WTC11 (cell line): ENCODE measurements around the gene FBRSL1. TPM values are rescaled to one million over a fixed set of nuclear protein-coding genes. Genes with fewer than 3 reads are reported as not detected.

Experiments
- ATAC-seq: fragments of 200-7000 bp; cut with Tn5 transposase; 2 replicates; pipeline ENCODE4 v1.10.0; 2021; ENCODE audit warnings: mild to moderate bottlenecking, moderate library complexity
- CTCF ChIA-PET: fragments of 300-600 bp; sonication (Branson Sonifier 250); formaldehyde crosslinking; loops from one replicate; lab custom pipeline; 2021; ENCODE audit warnings: antibody characterized with exemption; lab: Charles Lee
- POLR2A ChIA-PET: fragments of 350-600 bp; sonication (Branson Sonifier 250); formaldehyde crosslinking; loops from one replicate; lab custom pipeline; 2021; ENCODE audit warnings: antibody characterized with exemption; lab: Charles Lee
- DNase-seq: peaks from one replicate; pipeline ENCODE4 v3.0.0; 2021; ENCODE audit warnings: low spot score
- H3K27ac Mint-ChIP-seq: 2 replicates; pipeline ENCODE4 v1.8.0; 2021; ENCODE audit warnings: mixed read lengths
- H3K27me3 Mint-ChIP-seq: 2 replicates; pipeline ENCODE4 v1.8.0; 2021; ENCODE audit warnings: low read depth, mild to moderate bottlenecking, moderate library complexity, mixed read lengths
- H3K36me3 Mint-ChIP-seq: 2 replicates; pipeline ENCODE4 v1.8.0; 2021; ENCODE audit warnings: mixed read lengths
- H3K4me1 Mint-ChIP-seq: 2 replicates; pipeline ENCODE4 v1.8.0; 2022; ENCODE audit warnings: mixed read lengths
- H3K4me3 Mint-ChIP-seq: 2 replicates; pipeline ENCODE4 v1.8.0; 2021; ENCODE audit warnings: mild to moderate bottlenecking, moderate library complexity, mixed read lengths
- H3K9me3 Mint-ChIP-seq: 2 replicates; pipeline ENCODE4 v1.8.0; 2021; ENCODE audit warnings: mixed read lengths
- AFF4 ChIP-seq: sonication (generic); formaldehyde crosslinking; IDR thresholded peaks from 2 replicates; pipeline ENCODE4 v1.8.1; 2023; ENCODE audit warnings: mild to moderate bottlenecking, missing genetic modification reagents, borderline replicate concordance
- CBFB ChIP-seq: sonication (generic); formaldehyde crosslinking; IDR thresholded peaks from 2 replicates; pipeline ENCODE4 v1.8.1; 2022; ENCODE audit warnings: mild to moderate bottlenecking, low read depth, missing genetic modification reagents
- CREM ChIP-seq: sonication (generic); formaldehyde crosslinking; IDR thresholded peaks from 2 replicates; pipeline ENCODE4 v1.8.1; 2022; ENCODE audit warnings: mild to moderate bottlenecking, missing genetic modification reagents, moderate library complexity
- E2F4 ChIP-seq: sonication (generic); formaldehyde crosslinking; IDR thresholded peaks from 2 replicates; pipeline ENCODE4 v1.8.1; 2022; ENCODE audit warnings: low read depth, mild to moderate bottlenecking, moderate library complexity, missing genetic modification reagents, borderline replicate concordance
- ELF4 ChIP-seq: sonication (generic); formaldehyde crosslinking; IDR thresholded peaks from 2 replicates; pipeline ENCODE4 v1.8.1; 2022; ENCODE audit warnings: low read depth, mild to moderate bottlenecking, moderate library complexity, missing genetic modification reagents
- ETV6 ChIP-seq: sonication (generic); formaldehyde crosslinking; IDR thresholded peaks from 2 replicates; pipeline ENCODE4 v1.8.1; 2022; ENCODE audit warnings: mild to moderate bottlenecking, missing genetic modification reagents
- FOXJ3 ChIP-seq: sonication (generic); formaldehyde crosslinking; IDR thresholded peaks from 2 replicates; pipeline ENCODE4 v1.9.0; 2021; ENCODE audit warnings: missing genetic modification reagents, mild to moderate bottlenecking, borderline replicate concordance
- IRF2 ChIP-seq: sonication (generic); formaldehyde crosslinking; IDR thresholded peaks from 2 replicates; pipeline ENCODE4 v1.8.0; 2022; ENCODE audit warnings: low read depth, missing genetic modification reagents, borderline replicate concordance
- JUN ChIP-seq: sonication (generic); formaldehyde crosslinking; IDR thresholded peaks from 2 replicates; pipeline ENCODE4 v1.8.0; 2023; ENCODE audit warnings: mild to moderate bottlenecking, missing genetic modification reagents
- MYBL2 ChIP-seq: sonication (generic); formaldehyde crosslinking; IDR thresholded peaks from 2 replicates; pipeline ENCODE4 v1.8.1; 2023; ENCODE audit warnings: mild to moderate bottlenecking, moderate library complexity, missing genetic modification reagents
- NR1H2 ChIP-seq: sonication (generic); formaldehyde crosslinking; IDR thresholded peaks from 2 replicates; pipeline ENCODE4 v1.9.0; 2021; ENCODE audit warnings: mild to moderate bottlenecking, moderate library complexity, missing genetic modification reagents
- NR2C2 ChIP-seq: sonication (generic); formaldehyde crosslinking; IDR thresholded peaks from 2 replicates; pipeline ENCODE4 v1.8.0; 2022; ENCODE audit warnings: mild to moderate bottlenecking, missing genetic modification reagents
- OVOL2 ChIP-seq: fragments of 250-450 bp; sonication (Bioruptor Pico); IDR thresholded peaks from 2 replicates; pipeline ENCODE4 v1.9.0; 2021; ENCODE audit warnings: mild to moderate bottlenecking, borderline replicate concordance
- SMAD4 ChIP-seq: sonication (generic); formaldehyde crosslinking; IDR thresholded peaks from 2 replicates; pipeline ENCODE4 v1.8.0; 2022; ENCODE audit warnings: mild to moderate bottlenecking, missing genetic modification reagents
- SP1 ChIP-seq: sonication (generic); formaldehyde crosslinking; conservative IDR thresholded peaks from 2 replicates; pipeline ENCODE4 v1.8.1; 2022; ENCODE audit warnings: missing genetic modification reagents
- ZNF121 ChIP-seq: sonication (generic); formaldehyde crosslinking; IDR thresholded peaks from 2 replicates; pipeline ENCODE4 v1.8.0; 2023; ENCODE audit warnings: missing genetic modification reagents
- ZNF317 ChIP-seq: sonication (generic); formaldehyde crosslinking; IDR thresholded peaks from 2 replicates; pipeline ENCODE4 v1.8.1; 2023; ENCODE audit warnings: low read depth, mild to moderate bottlenecking, moderate library complexity, missing genetic modification reagents, borderline replicate concordance
- ZNF416 ChIP-seq: fragments of 250-450 bp; sonication (Bioruptor Pico); IDR thresholded peaks from 2 replicates; pipeline ENCODE4 v1.9.0; 2021; ENCODE audit warnings: mild to moderate bottlenecking, inconsistent platforms
- ZNF671 ChIP-seq: fragments of 250-450 bp; sonication (Bioruptor Pico); IDR thresholded peaks from 2 replicates; pipeline ENCODE4 v1.8.0; 2021; ENCODE audit warnings: mild to moderate bottlenecking
- total RNA-seq: library from RNA; stranded (reverse); gene quantifications from 3 replicates; pipeline ENCODE4 v1.2.3, GENCODE V29; 2021
- TF ChIP-seq, protein P1 (sequence below): sonication (generic); formaldehyde crosslinking; IDR thresholded peaks from 2 replicates; pipeline ENCODE4 v1.8.1; 2023; ENCODE audit warnings: mild to moderate bottlenecking, moderate library complexity, missing genetic modification reagents
- TF ChIP-seq, protein P2 (sequence below): sonication (generic); formaldehyde crosslinking; IDR thresholded peaks from 2 replicates; pipeline ENCODE4 v1.8.0; 2022; ENCODE audit warnings: mild to moderate bottlenecking, missing genetic modification reagents
- TF ChIP-seq, protein P3 (sequence below): sonication (generic); formaldehyde crosslinking; IDR thresholded peaks from 2 replicates; pipeline ENCODE4 v1.8.1; 2023; ENCODE audit warnings: mild to moderate bottlenecking, missing genetic modification reagents, moderate library complexity
- TF ChIP-seq, protein P4 (sequence below): sonication (generic); formaldehyde crosslinking; IDR thresholded peaks from 2 replicates; pipeline ENCODE4 v1.8.1; 2022; ENCODE audit warnings: low read depth, missing genetic modification reagents, borderline replicate concordance
- TF ChIP-seq, protein P5 (sequence below): sonication (generic); formaldehyde crosslinking; IDR thresholded peaks from 2 replicates; pipeline ENCODE4 v1.8.0; 2022; ENCODE audit warnings: mild to moderate bottlenecking, missing genetic modification reagents
- TF ChIP-seq, protein P6 (sequence below): sonication (generic); formaldehyde crosslinking; IDR thresholded peaks from 2 replicates; pipeline ENCODE4 v1.8.1; 2022; ENCODE audit warnings: mild to moderate bottlenecking, missing genetic modification reagents, moderate library complexity, borderline replicate concordance

Gene FBRSL1
- total RNA-seq, 1 experiment from 2014 or later = 129 TPM

DNA sequence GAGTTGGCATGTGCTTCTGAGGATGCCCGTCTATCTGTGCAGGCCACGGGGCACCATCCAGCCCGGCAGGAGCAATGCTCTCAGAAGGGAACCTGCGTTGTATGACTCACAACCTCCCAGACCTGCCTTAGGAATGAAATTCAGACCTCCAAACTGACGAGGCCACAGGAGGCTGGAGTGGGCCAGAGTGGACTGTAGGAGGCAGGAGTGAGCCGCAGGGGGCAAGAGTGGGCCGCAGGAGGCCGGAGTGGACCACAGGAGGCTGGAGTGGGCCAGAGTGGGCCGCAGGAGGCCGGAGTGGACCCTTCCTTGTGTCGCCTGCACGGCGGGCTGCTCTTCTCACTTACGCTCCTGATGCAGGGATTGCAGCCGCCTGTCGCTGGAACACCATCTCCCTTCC, 11.1 kb upstream of the FBRSL1 start:
- Mint-ChIP-seq H3K36me3 (peaks cover 3% of the 10 kb centered on the region), H3K9me3 (peaks cover 3% of the 10 kb centered on the region), H3K27me3 (peaks cover 73% of the 10 kb centered on the region), H3K27ac (no peak overlapping the region), H3K4me3 (no peak overlapping the region), H3K4me1 (no peaks in the 10 kb centered on the region)
- ChIA-PET CTCF (no interaction called here), POLR2A (no interaction called here)
- no peak for ATAC-seq
- no peak for DNase-seq
- TF ChIP-seq SP1 (CRISPR knock-in tag) = no peak
- TF ChIP-seq NR1H2 = no peak
- TF ChIP-seq CBFB (CRISPR knock-in tag) = no peak
- TF ChIP-seq SMAD4 (CRISPR knock-in tag) = no peak
- TF ChIP-seq, protein P1, sequence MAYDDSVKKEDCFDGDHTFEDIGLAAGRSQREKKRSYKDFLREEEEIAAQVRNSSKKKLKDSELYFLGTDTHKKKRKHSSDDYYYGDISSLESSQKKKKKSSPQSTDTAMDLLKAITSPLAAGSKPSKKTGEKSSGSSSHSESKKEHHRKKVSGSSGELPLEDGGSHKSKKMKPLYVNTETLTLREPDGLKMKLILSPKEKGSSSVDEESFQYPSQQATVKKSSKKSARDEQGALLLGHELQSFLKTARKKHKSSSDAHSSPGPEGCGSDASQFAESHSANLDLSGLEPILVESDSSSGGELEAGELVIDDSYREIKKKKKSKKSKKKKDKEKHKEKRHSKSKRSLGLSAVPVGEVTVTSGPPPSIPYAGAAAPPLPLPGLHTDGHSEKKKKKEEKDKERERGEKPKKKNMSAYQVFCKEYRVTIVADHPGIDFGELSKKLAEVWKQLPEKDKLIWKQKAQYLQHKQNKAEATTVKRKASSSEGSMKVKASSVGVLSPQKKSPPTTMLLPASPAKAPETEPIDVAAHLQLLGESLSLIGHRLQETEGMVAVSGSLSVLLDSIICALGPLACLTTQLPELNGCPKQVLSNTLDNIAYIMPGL (CRISPR knock-in tag) = no peak
- TF ChIP-seq FOXJ3 (CRISPR knock-in tag) = no peak
- no peak for TF ChIP-seq IRF2 (CRISPR knock-in tag)
- no peak for TF ChIP-seq MYBL2
- no peak for TF ChIP-seq ZNF671 (CRISPR knock-in tag)
- TF ChIP-seq, protein P2, sequence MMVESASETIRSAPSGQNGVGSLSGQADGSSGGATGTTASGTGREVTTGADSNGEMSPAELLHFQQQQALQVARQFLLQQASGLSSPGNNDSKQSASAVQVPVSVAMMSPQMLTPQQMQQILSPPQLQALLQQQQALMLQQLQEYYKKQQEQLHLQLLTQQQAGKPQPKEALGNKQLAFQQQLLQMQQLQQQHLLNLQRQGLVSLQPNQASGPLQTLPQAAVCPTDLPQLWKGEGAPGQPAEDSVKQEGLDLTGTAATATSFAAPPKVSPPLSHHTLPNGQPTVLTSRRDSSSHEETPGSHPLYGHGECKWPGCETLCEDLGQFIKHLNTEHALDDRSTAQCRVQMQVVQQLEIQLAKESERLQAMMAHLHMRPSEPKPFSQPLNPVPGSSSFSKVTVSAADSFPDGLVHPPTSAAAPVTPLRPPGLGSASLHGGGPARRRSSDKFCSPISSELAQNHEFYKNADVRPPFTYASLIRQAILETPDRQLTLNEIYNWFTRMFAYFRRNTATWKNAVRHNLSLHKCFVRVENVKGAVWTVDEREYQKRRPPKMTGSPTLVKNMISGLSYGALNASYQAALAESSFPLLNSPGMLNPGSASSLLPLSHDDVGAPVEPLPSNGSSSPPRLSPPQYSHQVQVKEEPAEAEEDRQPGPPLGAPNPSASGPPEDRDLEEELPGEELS (CRISPR knock-in tag) = no peak
- TF ChIP-seq ELF4 (CRISPR knock-in tag) = no peak
- no peak for TF ChIP-seq NR2C2 (CRISPR knock-in tag)
- no peak for TF ChIP-seq CREM (CRISPR knock-in tag)
- no peak for TF ChIP-seq ZNF317
- TF ChIP-seq AFF4 (CRISPR knock-in tag) = no peak
- TF ChIP-seq ZNF121 (CRISPR knock-in tag) = no peak
- TF ChIP-seq, protein P3, sequence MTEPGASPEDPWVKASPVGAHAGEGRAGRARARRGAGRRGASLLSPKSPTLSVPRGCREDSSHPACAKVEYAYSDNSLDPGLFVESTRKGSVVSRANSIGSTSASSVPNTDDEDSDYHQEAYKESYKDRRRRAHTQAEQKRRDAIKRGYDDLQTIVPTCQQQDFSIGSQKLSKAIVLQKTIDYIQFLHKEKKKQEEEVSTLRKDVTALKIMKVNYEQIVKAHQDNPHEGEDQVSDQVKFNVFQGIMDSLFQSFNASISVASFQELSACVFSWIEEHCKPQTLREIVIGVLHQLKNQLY = no peak

GRCh38 chr12:132479291-132479690, 10.7 kb upstream of the FBRSL1 start:
- POLR2A ChIA-PET = no interaction called here
- H3K36me3 Mint-ChIP-seq = peaks cover 3% of the 10 kb centered on the region
- ATAC-seq = no peak
- no peak for DNase-seq
- no peaks in the 10 kb centered on the region for H3K4me1 Mint-ChIP-seq
- H3K27me3 Mint-ChIP-seq = peaks cover 73% of the 10 kb centered on the region
- no peak overlapping the region for H3K4me3 Mint-ChIP-seq
- H3K9me3 Mint-ChIP-seq = peaks cover 3% of the 10 kb centered on the region
- CTCF ChIA-PET = no interaction called here
- H3K27ac Mint-ChIP-seq = no peak overlapping the region
- no peak for TF ChIP-seq JUN (CRISPR knock-in tag)
- no peak for TF ChIP-seq CBFB (CRISPR knock-in tag)
- no peak for TF ChIP-seq OVOL2
- no peak for TF ChIP-seq ZNF416 (CRISPR knock-in tag)
- TF ChIP-seq, protein P4, sequence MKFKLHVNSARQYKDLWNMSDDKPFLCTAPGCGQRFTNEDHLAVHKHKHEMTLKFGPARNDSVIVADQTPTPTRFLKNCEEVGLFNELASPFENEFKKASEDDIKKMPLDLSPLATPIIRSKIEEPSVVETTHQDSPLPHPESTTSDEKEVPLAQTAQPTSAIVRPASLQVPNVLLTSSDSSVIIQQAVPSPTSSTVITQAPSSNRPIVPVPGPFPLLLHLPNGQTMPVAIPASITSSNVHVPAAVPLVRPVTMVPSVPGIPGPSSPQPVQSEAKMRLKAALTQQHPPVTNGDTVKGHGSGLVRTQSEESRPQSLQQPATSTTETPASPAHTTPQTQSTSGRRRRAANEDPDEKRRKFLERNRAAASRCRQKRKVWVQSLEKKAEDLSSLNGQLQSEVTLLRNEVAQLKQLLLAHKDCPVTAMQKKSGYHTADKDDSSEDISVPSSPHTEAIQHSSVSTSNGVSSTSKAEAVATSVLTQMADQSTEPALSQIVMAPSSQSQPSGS (CRISPR knock-in tag) = no peak
- TF ChIP-seq, protein P5, sequence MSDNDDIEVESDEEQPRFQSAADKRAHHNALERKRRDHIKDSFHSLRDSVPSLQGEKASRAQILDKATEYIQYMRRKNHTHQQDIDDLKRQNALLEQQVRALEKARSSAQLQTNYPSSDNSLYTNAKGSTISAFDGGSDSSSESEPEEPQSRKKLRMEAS (CRISPR knock-in tag) = no peak
- no peak for TF ChIP-seq ETV6 (CRISPR knock-in tag)
- TF ChIP-seq SP1 (CRISPR knock-in tag) = no peak
- no peak for TF ChIP-seq E2F4
- TF ChIP-seq, protein P6, sequence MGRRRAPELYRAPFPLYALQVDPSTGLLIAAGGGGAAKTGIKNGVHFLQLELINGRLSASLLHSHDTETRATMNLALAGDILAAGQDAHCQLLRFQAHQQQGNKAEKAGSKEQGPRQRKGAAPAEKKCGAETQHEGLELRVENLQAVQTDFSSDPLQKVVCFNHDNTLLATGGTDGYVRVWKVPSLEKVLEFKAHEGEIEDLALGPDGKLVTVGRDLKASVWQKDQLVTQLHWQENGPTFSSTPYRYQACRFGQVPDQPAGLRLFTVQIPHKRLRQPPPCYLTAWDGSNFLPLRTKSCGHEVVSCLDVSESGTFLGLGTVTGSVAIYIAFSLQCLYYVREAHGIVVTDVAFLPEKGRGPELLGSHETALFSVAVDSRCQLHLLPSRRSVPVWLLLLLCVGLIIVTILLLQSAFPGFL = no peak
- no peak for TF ChIP-seq ZNF317
